Uterus (tissue), 2 donors: ENCODE results near the gene FCRL4.

Experiments
- POLR2A ChIP-seq, 2 donors: fragments of 450-650 bp; IDR thresholded peaks; one replicate each; pipeline ENCODE4 v1.6.1; 2016; ENCODE audit warnings: antibody characterized with exemption in 2 of 2, mild to moderate bottlenecking in 1 of 2, moderate library complexity in 1 of 2
- TF ChIP-seq, protein P1 (sequence below), 4 experiments: fragments of 200-600 bp in 2 of 4; fragments of 450-650 bp in 2 of 4; sonication (generic) in 2 of 4; IDR thresholded peaks; one replicate each; pipeline ENCODE4 v1.5.1; 2016 to 2019; ENCODE audit warnings: antibody characterized with exemption in 4 of 4, mild to moderate bottlenecking in 2 of 4, moderate library complexity in 1 of 4

- no peak for TF ChIP-seq POLR2A (IDR thresholded peaks at IDR 0.05)
- TF ChIP-seq, protein P1, sequence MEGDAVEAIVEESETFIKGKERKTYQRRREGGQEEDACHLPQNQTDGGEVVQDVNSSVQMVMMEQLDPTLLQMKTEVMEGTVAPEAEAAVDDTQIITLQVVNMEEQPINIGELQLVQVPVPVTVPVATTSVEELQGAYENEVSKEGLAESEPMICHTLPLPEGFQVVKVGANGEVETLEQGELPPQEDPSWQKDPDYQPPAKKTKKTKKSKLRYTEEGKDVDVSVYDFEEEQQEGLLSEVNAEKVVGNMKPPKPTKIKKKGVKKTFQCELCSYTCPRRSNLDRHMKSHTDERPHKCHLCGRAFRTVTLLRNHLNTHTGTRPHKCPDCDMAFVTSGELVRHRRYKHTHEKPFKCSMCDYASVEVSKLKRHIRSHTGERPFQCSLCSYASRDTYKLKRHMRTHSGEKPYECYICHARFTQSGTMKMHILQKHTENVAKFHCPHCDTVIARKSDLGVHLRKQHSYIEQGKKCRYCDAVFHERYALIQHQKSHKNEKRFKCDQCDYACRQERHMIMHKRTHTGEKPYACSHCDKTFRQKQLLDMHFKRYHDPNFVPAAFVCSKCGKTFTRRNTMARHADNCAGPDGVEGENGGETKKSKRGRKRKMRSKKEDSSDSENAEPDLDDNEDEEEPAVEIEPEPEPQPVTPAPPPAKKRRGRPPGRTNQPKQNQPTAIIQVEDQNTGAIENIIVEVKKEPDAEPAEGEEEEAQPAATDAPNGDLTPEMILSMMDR (IDR thresholded peaks at IDR 0.05): no peak
These were observed 55.2 kb downstream of the FCRL4 start for GRCh38 chr1:157542676-157543075.
